SK-N-SH (cell line): Measurements from ENCODE around the gene MBNL2. TPM values are rescaled to one million over a fixed set of nuclear protein-coding genes. Genes with fewer than 3 reads are reported as not detected.

Experiments
- CTCF ChIA-PET: fragments of 300-600, 350-600 bp; formaldehyde crosslinking; extraction: SDS; loops from one replicate; lab custom pipeline; 2021; lab: Yijun Ruan, JAX
- POLR2A ChIA-PET: fragments of 350-600 bp; sonication (Branson Sonifier 250); formaldehyde crosslinking; extraction: SDS; loops from one replicate; lab custom pipeline; 2020; ENCODE audit warnings: antibody characterized with exemption, inconsistent platforms; lab: Yijun Ruan, JAX
- DNase-seq: peaks from one replicate; pipeline ENCODE4 v3.0.0; 2012
- H2AFZ ChIP-seq: fragments of 200-600 bp; sonication (generic); 2 replicates; pipeline ENCODE4 v1.8.1; 2016; ENCODE audit warnings: antibody characterized with exemption, mild to moderate bottlenecking, low read depth
- H3F3A ChIP-seq: fragments of 200-600 bp; sonication (generic); replicated peaks from 2 replicates; pipeline ENCODE3; 2016; ENCODE audit warnings: antibody characterized with exemption, mild to moderate bottlenecking; ENCODE audit not compliant: insufficient read depth
- H3K27ac ChIP-seq, 2 experiments: fragments of 200-500 bp in 1 of 2; fragments of 200-600 bp in 1 of 2; sonication (Bioruptor generic) in 1 of 2; sonication (generic), shearing (Covaris generic) in 1 of 2; 2 replicates each; pipeline versions ENCODE4 v1.5.1 to v1.6.1; 2014 to 2016; ENCODE audit warnings: low read depth in 2 of 2, inconsistent platforms in 1 of 2, low read length in 1 of 2, mild to moderate bottlenecking in 1 of 2, mixed read lengths in 1 of 2
- H3K27me3 ChIP-seq: fragments of 200-600 bp; sonication (generic), shearing (Covaris generic); 2 replicates; pipeline ENCODE4 v1.6.1; 2016; ENCODE audit warnings: mixed run types; ENCODE audit not compliant: insufficient read depth
- H3K36me3 ChIP-seq, 2 experiments: fragments of 200-500 bp in 1 of 2; fragments of 200-600 bp in 1 of 2; sonication (Bioruptor generic) in 1 of 2; sonication (generic) in 1 of 2; replicated peaks in 1 of 2; 2 replicates each; pipeline versions ENCODE3 to v1.5.1; 2014 to 2016; ENCODE audit warnings: low read length in 1 of 2, mild to moderate bottlenecking in 1 of 2; ENCODE audit not compliant: insufficient read depth in 2 of 2, control insufficient read depth in 1 of 2
- H3K4me1 ChIP-seq, 2 experiments: fragments of 200-500 bp in 1 of 2; fragments of 200-600 bp in 1 of 2; sonication (Bioruptor generic) in 1 of 2; sonication (generic), shearing (Covaris generic) in 1 of 2; 2 replicates each; pipeline versions ENCODE4 v1.5.1 to v1.6.1; 2014 to 2016; ENCODE audit warnings: low read depth in 1 of 2, low read length in 1 of 2, mixed run types in 1 of 2; ENCODE audit not compliant: insufficient read depth in 2 of 2, control insufficient read depth in 1 of 2
- H3K4me2 ChIP-seq: fragments of 200-600 bp; sonication (generic), shearing (Covaris generic); 2 replicates; pipeline ENCODE4 v1.6.1; 2017; ENCODE audit warnings: mixed run types
- H3K4me3 ChIP-seq, 2 experiments: fragments of 200-500 bp in 1 of 2; fragments of 200-600 bp in 1 of 2; sonication (Bioruptor generic) in 1 of 2; sonication (generic), shearing (Covaris generic) in 1 of 2; 2 replicates each; pipeline versions ENCODE4 v1.5.1 to v1.8.1; 2014 to 2016; ENCODE audit warnings: low read depth in 2 of 2, inconsistent platforms in 1 of 2, low read length in 1 of 2, mild to moderate bottlenecking in 1 of 2, mixed read lengths in 1 of 2, moderate library complexity in 1 of 2
- H3K79me2 ChIP-seq: fragments of 200-600 bp; sonication (generic); 2 replicates; pipeline ENCODE4 v1.8.1; 2017; ENCODE audit warnings: mild to moderate bottlenecking; ENCODE audit not compliant: insufficient read depth
- H3K9ac ChIP-seq: fragments of 200-600 bp; sonication (generic); 2 replicates; pipeline ENCODE4 v1.6.1; 2017; ENCODE audit warnings: mixed run types
- H3K9me2 ChIP-seq: fragments of 200-600 bp; sonication (generic); 2 replicates; pipeline ENCODE4 v1.6.1; 2017; ENCODE audit warnings: mixed run types
- H3K9me3 ChIP-seq: fragments of 200-600 bp; sonication (generic); 2 replicates; pipeline ENCODE4 v1.6.1; 2017; ENCODE audit warnings: mixed run types, mild to moderate bottlenecking, moderate library complexity
- H4K20me1 ChIP-seq: fragments of 200-600 bp; sonication (generic); 2 replicates; pipeline ENCODE4 v1.6.1; 2017; ENCODE audit warnings: mild to moderate bottlenecking, mixed run types; ENCODE audit not compliant: insufficient read depth
- CHD2 ChIP-seq: fragments of 150-350 bp; IDR thresholded peaks from 2 replicates; pipeline ENCODE4 v1.6.1; 2018; ENCODE audit warnings: low read length; ENCODE audit not compliant: partially characterized antibody
- CTCF ChIP-seq: fragments of 200-600 bp; sonication (generic); IDR thresholded peaks from 2 replicates; pipeline ENCODE4 v1.6.1; 2017; ENCODE audit warnings: antibody characterized with exemption, mild to moderate bottlenecking, moderate library complexity
- ELF1 ChIP-seq: IDR thresholded peaks from 2 replicates; pipeline ENCODE4 v1.4.0; 2012
- EZH2phosphoT487 ChIP-seq: fragments of 200-600 bp; sonication (generic); IDR thresholded peaks from 2 replicates; pipeline ENCODE4 v1.6.1; 2017; ENCODE audit warnings: low read depth, mixed run types, mild to moderate bottlenecking, antibody characterized with exemption, moderate library complexity, borderline replicate concordance
- FOXJ3 ChIP-seq: sonication (generic); formaldehyde crosslinking; IDR thresholded peaks from 2 replicates; pipeline ENCODE4 v1.5.1; 2020; ENCODE audit warnings: mild to moderate bottlenecking, missing genetic modification reagents
- JUND ChIP-seq: IDR thresholded peaks from 2 replicates; pipeline ENCODE4 v1.4.0; 2012
- MAX ChIP-seq: IDR thresholded peaks from 2 replicates; pipeline ENCODE4 v1.4.0; 2012; ENCODE audit warnings: low read depth
- MEF2A ChIP-seq: IDR thresholded peaks from 2 replicates; pipeline ENCODE4 v1.4.0; 2012; ENCODE audit warnings: low read depth, borderline replicate concordance
- MXI1 ChIP-seq: IDR thresholded peaks from 2 replicates; pipeline ENCODE4 v1.6.1; 2012; ENCODE audit warnings: mild to moderate bottlenecking, low read depth, low read length, improper control_type of control experiment
- NFIC ChIP-seq: IDR thresholded peaks from 2 replicates; pipeline ENCODE4 v1.4.0; 2012; ENCODE audit warnings: borderline replicate concordance
- NRF1 ChIP-seq: IDR thresholded peaks from 2 replicates; pipeline ENCODE4 v1.6.1; 2012; ENCODE audit warnings: low read depth, mild to moderate bottlenecking, low read length
- POLR2AphosphoS5 ChIP-seq: IDR thresholded peaks from 2 replicates; pipeline ENCODE4 v1.6.1; 2012; ENCODE audit warnings: low read depth, low read length
- SMC3 ChIP-seq: IDR thresholded peaks from 2 replicates; pipeline ENCODE4 v1.6.1; 2012; ENCODE audit warnings: low read depth, low read length, improper control_type of control experiment
- TCF12 ChIP-seq: IDR thresholded peaks from 2 replicates; pipeline ENCODE4 v1.4.0; 2012
- TEAD4 ChIP-seq: IDR thresholded peaks from 2 replicates; pipeline ENCODE4 v1.4.0; 2012; ENCODE audit warnings: mild to moderate bottlenecking, borderline replicate concordance; ENCODE audit not compliant: insufficient read depth
- polyA plus RNA-seq, 3 experiments: library from polyadenylated mRNA; depleted of rRNA; stranded (reverse); fragments of >200 nt; gene quantifications; 2 replicates each; pipeline ENCODE4 v1.2.3, GENCODE V29; 2012
- TF ChIP-seq, protein P1 (sequence below): IDR thresholded peaks from 2 replicates; pipeline ENCODE4; 2012
- TF ChIP-seq, protein P2 (sequence below): IDR thresholded peaks from 2 replicates; pipeline ENCODE4 v1.4.0; 2012; ENCODE audit warnings: low read depth, borderline replicate concordance

MBNL2 gene
- polyA plus RNA-seq, 1 of the 3 experiments (the other 2 are of a cell fraction): 24.5 TPM

- peaks cover 33 to 39% of the 10 kb centered on the region in 2 experiments for H3K4me1 ChIP-seq
- no peaks in the 10 kb centered on the region for H3K9me2 ChIP-seq
- H3F3A ChIP-seq: peaks cover 52% of the 10 kb centered on the region
- no peak for TF ChIP-seq MAX
- no peak for TF ChIP-seq EZH2phosphoT487
- TF ChIP-seq SMC3: no peak
- no peak for TF ChIP-seq TCF12
- TF ChIP-seq NFIC: no peak
- no peak for TF ChIP-seq MEF2A
- no peak for TF ChIP-seq CTCF
- TF ChIP-seq JUND: no peak
- TF ChIP-seq, protein P1, sequence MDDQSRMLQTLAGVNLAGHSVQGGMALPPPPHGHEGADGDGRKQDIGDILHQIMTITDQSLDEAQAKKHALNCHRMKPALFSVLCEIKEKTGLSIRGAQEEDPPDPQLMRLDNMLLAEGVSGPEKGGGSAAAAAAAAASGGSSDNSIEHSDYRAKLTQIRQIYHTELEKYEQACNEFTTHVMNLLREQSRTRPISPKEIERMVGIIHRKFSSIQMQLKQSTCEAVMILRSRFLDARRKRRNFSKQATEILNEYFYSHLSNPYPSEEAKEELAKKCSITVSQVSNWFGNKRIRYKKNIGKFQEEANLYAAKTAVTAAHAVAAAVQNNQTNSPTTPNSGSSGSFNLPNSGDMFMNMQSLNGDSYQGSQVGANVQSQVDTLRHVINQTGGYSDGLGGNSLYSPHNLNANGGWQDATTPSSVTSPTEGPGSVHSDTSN: no peak
- no peak for TF ChIP-seq MXI1
- TF ChIP-seq FOXJ3 (CRISPR knock-in tag): no peak
- TF ChIP-seq POLR2AphosphoS5: no peak
- TF ChIP-seq CHD2: no peak
- no peak for TF ChIP-seq NRF1
- TF ChIP-seq, protein P2, sequence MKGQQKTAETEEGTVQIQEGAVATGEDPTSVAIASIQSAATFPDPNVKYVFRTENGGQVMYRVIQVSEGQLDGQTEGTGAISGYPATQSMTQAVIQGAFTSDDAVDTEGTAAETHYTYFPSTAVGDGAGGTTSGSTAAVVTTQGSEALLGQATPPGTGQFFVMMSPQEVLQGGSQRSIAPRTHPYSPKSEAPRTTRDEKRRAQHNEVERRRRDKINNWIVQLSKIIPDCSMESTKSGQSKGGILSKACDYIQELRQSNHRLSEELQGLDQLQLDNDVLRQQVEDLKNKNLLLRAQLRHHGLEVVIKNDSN: no peak
- no peak for TF ChIP-seq ELF1
- no peak for TF ChIP-seq TEAD4
- H3K27me3 ChIP-seq: no peaks in the 10 kb centered on the region
- H3K9me3 ChIP-seq: no peaks in the 10 kb centered on the region
- peaks cover 87% of the 10 kb centered on the region for H3K79me2 ChIP-seq
- DNase-seq: no peak
- peak overlapping the region; percentile 69 to 99; a peak in 3 of 4 replicates for H3K27ac ChIP-seq
- peak overlapping the region; percentile 60; the same call in 1 of the 2 replicates for H3K4me2 ChIP-seq
- ChIA-PET POLR2A (no interaction called here), CTCF (interaction anchor here (1.5 kb wide), 1 partner anchor 261 kb away, joined by 3 read pairs; no protein-coding TSS in a partner anchor)
- peaks cover 13 to 22% of the 10 kb centered on the region in 2 experiments for H3K36me3 ChIP-seq
- no peaks in the 10 kb centered on the region for H4K20me1 ChIP-seq
- H2AFZ ChIP-seq: no peak overlapping the region
- peak overlapping the region; percentile 84 for H3K9ac ChIP-seq
- no peak overlapping the region for H3K4me3 ChIP-seq
Measured at GRCh38 chr13:97296740-97297139, 74.6 kb downstream of the MBNL2 start.
